K562 (cell line): ENCODE results near the gene KCND3. TPM values are rescaled to one million over a fixed set of nuclear protein-coding genes. Genes with fewer than 3 reads are reported as not detected.
A peak's percentile ranks its signal among the peaks of the same experiment; 100 is the strongest.

Source experiments
- BCL6 ChIP-seq: fragments of 250-450 bp; sonication (Bioruptor Pico); IDR thresholded peaks from 2 replicates; pipeline ENCODE4 v1.4.0; 2020
- BMI1 ChIP-seq: fragments of 150-350 bp; IDR thresholded peaks from 2 replicates; pipeline ENCODE4 v1.6.1; 2014; ENCODE audit warnings: low read length
- GTF2A2 ChIP-seq: IDR thresholded peaks from 2 replicates; pipeline ENCODE4 v1.6.1; 2016; ENCODE audit warnings: mild to moderate bottlenecking, missing genetic modification characterization, missing compliant biosample characterization
- HMGN3 ChIP-seq: IDR thresholded peaks from 2 replicates; pipeline ENCODE4 v1.6.1; 2011; ENCODE audit warnings: borderline replicate concordance, low read depth, mild to moderate bottlenecking, mixed read lengths, low read length; ENCODE audit not compliant: insufficient read length; ENCODE audit errors: extremely low read depth
- ILF3 ChIP-seq: fragments of 450-650 bp; IDR thresholded peaks from 2 replicates; pipeline ENCODE4 v1.6.1; 2018; ENCODE audit warnings: antibody characterized with exemption, mild to moderate bottlenecking, moderate library complexity, borderline replicate concordance
- KLF16 ChIP-seq: IDR thresholded peaks from 2 replicates; pipeline ENCODE4 v1.6.1; 2016; ENCODE audit warnings: antibody characterized with exemption
- NCOR1 ChIP-seq: fragments of 450-650 bp; IDR thresholded peaks from 2 replicates; pipeline ENCODE4 v1.6.1; 2016; ENCODE audit warnings: mild to moderate bottlenecking, moderate library complexity
- POLR3G ChIP-seq: IDR thresholded peaks from 2 replicates; pipeline ENCODE4 v1.6.1; 2011; ENCODE audit not compliant: insufficient read length, insufficient replicate concordance; ENCODE audit errors: extremely low read depth
- RBM15 ChIP-seq: fragments of 200-400 bp; formaldehyde crosslinking; IDR thresholded peaks from 2 replicates; pipeline ENCODE4 v1.6.1; 2018; ENCODE audit warnings: mild to moderate bottlenecking, low read length, moderate library complexity; ENCODE audit not compliant: insufficient read depth
- ZNF165 ChIP-seq: fragments of 250-450 bp; sonication (Bioruptor Pico); IDR thresholded peaks from 2 replicates; pipeline ENCODE4 v1.4.0; 2020; ENCODE audit warnings: borderline replicate concordance
- ZNF444 ChIP-seq: fragments of 250-450 bp; sonication (Bioruptor Pico); IDR thresholded peaks from 2 replicates; pipeline ENCODE4 v1.4.0; 2020; ENCODE audit warnings: mild to moderate bottlenecking, moderate library complexity
- ZNF75A ChIP-seq: fragments of 450-650 bp; formaldehyde crosslinking; IDR thresholded peaks from 2 replicates; pipeline ENCODE4 v1.4.0; 2020; ENCODE audit warnings: mild to moderate bottlenecking
- polyA plus RNA-seq, 8 experiments: library from polyadenylated mRNA; depleted of rRNA in 4 of 8; stranded (reverse) in 5 of 8; unstranded in 3 of 8; fragments of >200 nt; fragmentation: Nextera tagmentation in 2 of 8; fragmentation: Illumina TruSeq in 1 of 8; extraction: Ambion mirVana in 2 of 8; extraction: Trizol in 1 of 8; gene quantifications; 2 replicates each; pipeline versions ENCODE4 v1.2.1 to v1.2.3, GENCODE V29; 2011 to 2014; ENCODE audit warnings: inconsistent platforms in 1 of 8, missing spikeins in 1 of 8
- total RNA-seq, 7 experiments: library from RNA; depleted of rRNA in 6 of 7; stranded (reverse); fragments of >200 nt in 6 of 7; fragmentation: Illumina TruSeq in 2 of 7; extraction: Trizol in 2 of 7; gene quantifications; 2 replicates each; pipeline versions ENCODE4 v1.2.1 to v1.2.3, GENCODE V29; 2011 to 2021; ENCODE audit warnings: low replicate concordance in 1 of 7
- TF ChIP-seq, protein P1 (sequence below): fragments of 450-650 bp; IDR thresholded peaks from 2 replicates; pipeline ENCODE4 v1.6.1; 2016; ENCODE audit warnings: low read depth
- TF ChIP-seq, protein P2 (sequence below): fragments of 450-650 bp; formaldehyde crosslinking; IDR thresholded peaks from 2 replicates; pipeline ENCODE4 v1.4.0; 2020; ENCODE audit warnings: mild to moderate bottlenecking
- TF ChIP-seq, protein P3 (sequence below): fragments of 250-450 bp; sonication (Bioruptor Pico); IDR thresholded peaks from 2 replicates; pipeline ENCODE4 v1.5.0; 2022; ENCODE audit warnings: mild to moderate bottlenecking

KCND3 gene
- total and polyA plus RNA-seq, 9 of the 15 experiments (the other 6 are each of a cell fraction or from before 2014, with no cell fraction given) = not detected

DNA sequence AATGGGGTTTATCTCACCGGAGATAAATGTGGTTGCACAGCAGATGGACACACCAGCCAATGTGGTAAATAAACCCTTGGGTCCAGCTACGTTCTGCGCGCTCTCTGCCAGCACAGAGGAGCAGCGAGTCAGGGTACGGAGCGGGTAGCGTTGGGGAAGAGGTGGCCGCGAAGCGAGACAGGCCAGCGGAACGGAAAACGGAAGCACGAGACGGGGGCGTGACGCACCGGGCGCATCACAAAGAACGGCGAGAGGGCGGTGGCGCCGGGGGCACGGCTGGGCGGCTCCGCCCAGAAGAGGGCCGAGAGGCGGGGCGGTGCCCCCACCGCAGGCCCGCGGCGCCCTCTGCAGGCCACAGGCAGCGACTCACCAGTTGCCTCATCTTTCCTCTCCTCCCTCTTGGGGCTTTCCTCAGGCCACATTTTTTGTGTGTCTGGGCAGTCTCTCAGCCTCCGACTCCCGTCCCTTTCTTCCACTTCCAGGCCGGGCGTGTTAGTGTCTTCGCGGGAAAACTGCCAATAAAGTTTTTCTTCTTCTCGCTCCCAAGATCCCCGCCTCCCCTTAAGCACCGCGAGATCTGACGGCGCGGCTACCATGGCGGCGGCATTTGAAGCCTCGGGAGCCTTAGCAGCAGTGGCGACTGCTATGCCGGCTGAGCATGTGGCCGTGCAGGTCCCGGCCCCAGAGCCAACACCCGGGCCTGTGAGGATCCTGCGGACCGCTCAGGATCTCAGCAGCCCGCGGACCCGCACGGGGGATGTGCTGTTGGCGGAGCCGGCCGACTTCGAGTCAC, 233.9 kb downstream of the KCND3 start, which contains the start of gene DDX20 (continued):
- TF ChIP-seq, protein P1, sequence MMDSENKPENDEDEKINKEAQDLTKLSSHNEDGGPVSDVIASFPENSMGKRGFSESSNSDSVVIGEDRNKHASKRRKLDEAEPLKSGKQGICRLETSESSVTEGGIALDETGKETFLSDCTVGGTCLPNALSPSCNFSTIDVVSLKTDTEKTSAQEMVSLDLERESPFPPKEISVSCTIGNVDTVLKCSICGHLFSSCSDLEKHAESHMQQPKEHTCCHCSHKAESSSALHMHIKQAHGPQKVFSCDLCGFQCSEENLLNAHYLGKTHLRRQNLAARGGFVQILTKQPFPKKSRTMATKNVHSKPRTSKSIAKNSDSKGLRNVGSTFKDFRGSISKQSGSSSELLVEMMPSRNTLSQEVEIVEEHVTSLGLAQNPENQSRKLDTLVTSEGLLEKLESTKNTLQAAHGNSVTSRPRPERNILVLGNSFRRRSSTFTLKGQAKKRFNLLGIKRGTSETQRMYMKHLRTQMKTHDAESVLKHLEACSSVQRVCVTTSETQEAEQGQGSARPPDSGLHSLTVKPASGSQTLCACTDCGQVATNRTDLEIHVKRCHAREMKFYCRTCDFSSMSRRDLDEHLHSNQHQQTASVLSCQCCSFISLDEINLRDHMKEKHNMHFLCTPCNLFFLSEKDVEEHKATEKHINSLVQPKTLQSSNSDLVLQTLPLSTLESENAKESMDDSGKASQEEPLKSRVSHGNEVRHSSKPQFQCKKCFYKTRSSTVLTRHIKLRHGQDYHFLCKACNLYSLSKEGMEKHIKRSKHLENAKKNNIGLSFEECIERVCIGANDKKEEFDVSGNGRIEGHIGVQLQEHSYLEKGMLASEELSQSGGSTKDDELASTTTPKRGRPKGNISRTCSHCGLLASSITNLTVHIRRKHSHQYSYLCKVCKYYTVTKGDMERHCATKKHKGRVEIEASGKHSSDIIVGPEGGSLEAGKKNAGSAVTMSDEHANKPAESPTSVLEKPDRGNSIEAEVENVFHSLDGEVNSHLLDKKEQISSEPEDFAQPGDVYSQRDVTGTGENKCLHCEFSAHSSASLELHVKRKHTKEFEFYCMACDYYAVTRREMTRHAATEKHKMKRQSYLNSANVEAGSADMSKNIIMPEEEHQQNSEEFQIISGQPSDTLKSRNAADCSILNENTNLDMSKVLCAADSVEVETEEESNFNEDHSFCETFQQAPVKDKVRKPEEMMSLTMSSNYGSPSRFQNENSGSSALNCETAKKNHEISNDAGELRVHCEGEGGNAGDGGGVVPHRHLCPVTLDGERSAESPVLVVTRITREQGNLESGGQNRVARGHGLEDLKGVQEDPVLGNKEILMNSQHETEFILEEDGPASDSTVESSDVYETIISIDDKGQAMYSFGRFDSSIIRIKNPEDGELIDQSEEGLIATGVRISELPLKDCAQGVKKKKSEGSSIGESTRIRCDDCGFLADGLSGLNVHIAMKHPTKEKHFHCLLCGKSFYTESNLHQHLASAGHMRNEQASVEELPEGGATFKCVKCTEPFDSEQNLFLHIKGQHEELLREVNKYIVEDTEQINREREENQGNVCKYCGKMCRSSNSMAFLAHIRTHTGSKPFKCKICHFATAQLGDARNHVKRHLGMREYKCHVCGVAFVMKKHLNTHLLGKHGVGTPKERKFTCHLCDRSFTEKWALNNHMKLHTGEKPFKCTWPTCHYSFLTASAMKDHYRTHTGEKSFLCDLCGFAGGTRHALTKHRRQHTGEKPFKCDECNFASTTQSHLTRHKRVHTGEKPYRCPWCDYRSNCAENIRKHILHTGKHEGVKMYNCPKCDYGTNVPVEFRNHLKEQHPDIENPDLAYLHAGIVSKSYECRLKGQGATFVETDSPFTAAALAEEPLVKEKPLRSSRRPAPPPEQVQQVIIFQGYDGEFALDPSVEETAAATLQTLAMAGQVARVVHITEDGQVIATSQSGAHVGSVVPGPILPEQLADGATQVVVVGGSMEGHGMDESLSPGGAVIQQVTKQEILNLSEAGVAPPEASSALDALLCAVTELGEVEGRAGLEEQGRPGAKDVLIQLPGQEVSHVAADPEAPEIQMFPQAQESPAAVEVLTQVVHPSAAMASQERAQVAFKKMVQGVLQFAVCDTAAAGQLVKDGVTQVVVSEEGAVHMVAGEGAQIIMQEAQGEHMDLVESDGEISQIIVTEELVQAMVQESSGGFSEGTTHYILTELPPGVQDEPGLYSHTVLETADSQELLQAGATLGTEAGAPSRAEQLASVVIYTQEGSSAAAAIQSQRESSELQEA = peak; percentile 51; the same call in 1 of the 2 replicates
- TF ChIP-seq, protein P2, sequence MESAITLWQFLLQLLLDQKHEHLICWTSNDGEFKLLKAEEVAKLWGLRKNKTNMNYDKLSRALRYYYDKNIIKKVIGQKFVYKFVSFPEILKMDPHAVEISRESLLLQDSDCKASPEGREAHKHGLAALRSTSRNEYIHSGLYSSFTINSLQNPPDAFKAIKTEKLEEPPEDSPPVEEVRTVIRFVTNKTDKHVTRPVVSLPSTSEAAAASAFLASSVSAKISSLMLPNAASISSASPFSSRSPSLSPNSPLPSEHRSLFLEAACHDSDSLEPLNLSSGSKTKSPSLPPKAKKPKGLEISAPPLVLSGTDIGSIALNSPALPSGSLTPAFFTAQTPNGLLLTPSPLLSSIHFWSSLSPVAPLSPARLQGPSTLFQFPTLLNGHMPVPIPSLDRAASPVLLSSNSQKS (CRISPR knock-in tag) = no peak
- TF ChIP-seq ZNF444 (CRISPR knock-in tag) = no peak
- TF ChIP-seq RBM15 = no peak
- TF ChIP-seq POLR3G = no peak
- TF ChIP-seq GTF2A2 (tag) = peak; percentile 36; the same call in 1 of the 2 replicates
- TF ChIP-seq BCL6 = no peak
- TF ChIP-seq HMGN3 = peak; percentile 90
- no peak; the same call in 1 of the 2 replicates for TF ChIP-seq ILF3
- no peak for TF ChIP-seq KLF16
- TF ChIP-seq, protein P3, sequence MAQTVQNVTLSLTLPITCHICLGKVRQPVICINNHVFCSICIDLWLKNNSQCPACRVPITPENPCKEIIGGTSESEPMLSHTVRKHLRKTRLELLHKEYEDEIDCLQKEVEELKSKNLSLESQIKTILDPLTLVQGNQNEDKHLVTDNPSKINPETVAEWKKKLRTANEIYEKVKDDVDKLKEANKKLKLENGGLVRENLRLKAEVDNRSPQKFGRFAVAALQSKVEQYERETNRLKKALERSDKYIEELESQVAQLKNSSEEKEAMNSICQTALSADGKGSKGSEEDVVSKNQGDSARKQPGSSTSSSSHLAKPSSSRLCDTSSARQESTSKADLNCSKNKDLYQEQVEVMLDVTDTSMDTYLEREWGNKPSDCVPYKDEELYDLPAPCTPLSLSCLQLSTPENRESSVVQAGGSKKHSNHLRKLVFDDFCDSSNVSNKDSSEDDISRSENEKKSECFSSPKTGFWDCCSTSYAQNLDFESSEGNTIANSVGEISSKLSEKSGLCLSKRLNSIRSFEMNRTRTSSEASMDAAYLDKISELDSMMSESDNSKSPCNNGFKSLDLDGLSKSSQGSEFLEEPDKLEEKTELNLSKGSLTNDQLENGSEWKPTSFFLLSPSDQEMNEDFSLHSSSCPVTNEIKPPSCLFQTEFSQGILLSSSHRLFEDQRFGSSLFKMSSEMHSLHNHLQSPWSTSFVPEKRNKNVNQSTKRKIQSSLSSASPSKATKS (CRISPR knock-in tag) = no peak
- TF ChIP-seq ZNF75A (CRISPR knock-in tag) = 0 out of 2 replicates have a peak, but pooled peaks have one; percentile 5
- TF ChIP-seq BMI1 = no peak
- TF ChIP-seq ZNF165 = 0 out of 2 replicates have a peak, but pooled peaks have one; percentile 9
- peak; percentile 41; the same call in 1 of the 2 replicates for TF ChIP-seq NCOR1
